Measurements from ENCODE around the gene CILP2. TPM values are rescaled to one million over a fixed set of nuclear protein-coding genes. Genes with fewer than 3 reads are reported as not detected.

Gene CILP2
- polyA plus RNA-seq, 1 donor = 0.09 TPM

GRCh38 chr19:19540064-19540714 lies 2.1 kb downstream of the CILP2 start:
- peak; percentile 57 to 73 for DNase-seq
- Histone ChIP-seq H3K4me1 (ENCODE audit: control insufficient read depth, insufficient read depth, low read length) (peaks cover 13% of the 10 kb centered on the region), H3K4me3 (ENCODE audit: low read length) (no peak overlapping the region), H3K27me3 (ENCODE audit: control insufficient read depth, insufficient read depth, low read length) (peaks cover 58% of the 10 kb centered on the region), H3K27ac (ENCODE audit: low read length) (no peak overlapping the region), H3K9me3 (ENCODE audit: control insufficient read depth, low read depth, low read length) (peaks cover 33% of the 10 kb centered on the region), H3K36me3 (ENCODE audit: control insufficient read depth, insufficient read depth, low read length) (no peaks in the 10 kb centered on the region)
- WGBS (ENCODE audit: insufficient coverage, low lambda C conversion rate) = no CpG with 5 or more reads among the region's 74 CpGs

GRCh38 chr19:19540715-19541515 lies 2.9 kb downstream of the CILP2 start:
- WGBS (ENCODE audit: insufficient coverage, low lambda C conversion rate) = no CpG with 5 or more reads among the region's 45 CpGs
- H3K27me3 ChIP-seq (ENCODE audit: control insufficient read depth, insufficient read depth, low read length) = peaks cover 58% of the 10 kb centered on the region
- H3K36me3 ChIP-seq (ENCODE audit: control insufficient read depth, insufficient read depth, low read length) = no peaks in the 10 kb centered on the region
- peaks cover 39% of the 10 kb centered on the region for H3K9me3 ChIP-seq (ENCODE audit: control insufficient read depth, low read depth, low read length)
- no peak overlapping the region for H3K27ac ChIP-seq (ENCODE audit: low read length)
- DNase-seq = peak in 1 of 2 donors; percentile 30
- H3K4me3 ChIP-seq (ENCODE audit: low read length) = no peak overlapping the region
- H3K4me1 ChIP-seq (ENCODE audit: control insufficient read depth, insufficient read depth, low read length) = peaks cover 13% of the 10 kb centered on the region

GRCh38 chr19:19541616-19542015 lies 3.6 kb downstream of the CILP2 start:
- WGBS (ENCODE audit: insufficient coverage, low lambda C conversion rate) = no CpG with 5 or more reads among the region's 16 CpGs
- peaks cover 57% of the 10 kb centered on the region for H3K27me3 ChIP-seq (ENCODE audit: control insufficient read depth, insufficient read depth, low read length)
- H3K4me1 ChIP-seq (ENCODE audit: control insufficient read depth, insufficient read depth, low read length) = peaks cover 13% of the 10 kb centered on the region
- no peaks in the 10 kb centered on the region for H3K36me3 ChIP-seq (ENCODE audit: control insufficient read depth, insufficient read depth, low read length)
- no peak overlapping the region for H3K4me3 ChIP-seq (ENCODE audit: low read length)
- H3K9me3 ChIP-seq (ENCODE audit: control insufficient read depth, low read depth, low read length) = peaks cover 39% of the 10 kb centered on the region
- H3K27ac ChIP-seq (ENCODE audit: low read length) = no peak overlapping the region
- DNase-seq = no peak

- no peaks in the 10 kb centered on the region for H3K36me3 ChIP-seq (ENCODE audit: control insufficient read depth, insufficient read depth, low read length)
- 100% methylated on average over 1 of the region's 12 CpGs for WGBS (ENCODE audit: insufficient coverage, low lambda C conversion rate)
- H3K27ac ChIP-seq (ENCODE audit: low read length) = no peak overlapping the region
- H3K4me3 ChIP-seq (ENCODE audit: low read length) = no peak overlapping the region
- H3K4me1 ChIP-seq (ENCODE audit: control insufficient read depth, insufficient read depth, low read length) = peaks cover 13% of the 10 kb centered on the region
- peaks cover 48% of the 10 kb centered on the region for H3K27me3 ChIP-seq (ENCODE audit: control insufficient read depth, insufficient read depth, low read length)
- peaks cover 39% of the 10 kb centered on the region for H3K9me3 ChIP-seq (ENCODE audit: control insufficient read depth, low read depth, low read length)
- no peak for DNase-seq
These were observed 4.4 kb downstream of the CILP2 start for GRCh38 chr19:19542507-19542906.

- peaks cover 13% of the 10 kb centered on the region for H3K4me1 ChIP-seq (ENCODE audit: control insufficient read depth, insufficient read depth, low read length)
- peaks cover 42% of the 10 kb centered on the region for H3K27me3 ChIP-seq (ENCODE audit: control insufficient read depth, insufficient read depth, low read length)
- no peak for DNase-seq
- no peak overlapping the region for H3K4me3 ChIP-seq (ENCODE audit: low read length)
- no peak overlapping the region for H3K27ac ChIP-seq (ENCODE audit: low read length)
- peaks cover 39% of the 10 kb centered on the region for H3K9me3 ChIP-seq (ENCODE audit: control insufficient read depth, low read depth, low read length)
- H3K36me3 ChIP-seq (ENCODE audit: control insufficient read depth, insufficient read depth, low read length) = no peaks in the 10 kb centered on the region
- WGBS (ENCODE audit: insufficient coverage, low lambda C conversion rate) = no CpG with 5 or more reads among the region's 13 CpGs
These were observed 5.0 kb downstream of the CILP2 start for GRCh38 chr19:19543101-19543500.

- peaks cover 39% of the 10 kb centered on the region for H3K9me3 ChIP-seq (ENCODE audit: control insufficient read depth, low read depth, low read length)
- H3K4me1 ChIP-seq (ENCODE audit: control insufficient read depth, insufficient read depth, low read length) = peaks cover 9% of the 10 kb centered on the region
- H3K4me3 ChIP-seq (ENCODE audit: low read length) = no peak overlapping the region
- no peak overlapping the region for H3K27ac ChIP-seq (ENCODE audit: low read length)
- H3K27me3 ChIP-seq (ENCODE audit: control insufficient read depth, insufficient read depth, low read length) = peaks cover 37% of the 10 kb centered on the region
- WGBS (ENCODE audit: insufficient coverage, low lambda C conversion rate) = no CpG with 5 or more reads among the region's 19 CpGs
- no peaks in the 10 kb centered on the region for H3K36me3 ChIP-seq (ENCODE audit: control insufficient read depth, insufficient read depth, low read length)
- no peak for DNase-seq
These were observed 5.6 kb downstream of the CILP2 start for GRCh38 chr19:19543640-19544039.

GRCh38 chr19:19544257-19544953 lies 6.3 kb downstream of the CILP2 start:
- Histone ChIP-seq H3K27ac (ENCODE audit: low read length) (no peak overlapping the region), H3K4me1 (ENCODE audit: control insufficient read depth, insufficient read depth, low read length) (peaks cover 7% of the 10 kb centered on the region), H3K36me3 (ENCODE audit: control insufficient read depth, insufficient read depth, low read length) (no peaks in the 10 kb centered on the region), H3K9me3 (ENCODE audit: control insufficient read depth, low read depth, low read length) (peaks cover 39% of the 10 kb centered on the region), H3K4me3 (ENCODE audit: low read length) (no peak overlapping the region), H3K27me3 (ENCODE audit: control insufficient read depth, insufficient read depth, low read length) (peaks cover 35% of the 10 kb centered on the region)
- WGBS (ENCODE audit: insufficient coverage, low lambda C conversion rate) = no CpG with 5 or more reads among the region's 75 CpGs
- no peak for DNase-seq

- Histone ChIP-seq H3K4me1 (ENCODE audit: control insufficient read depth, insufficient read depth, low read length) (peaks cover 7% of the 10 kb centered on the region), H3K27ac (ENCODE audit: low read length) (no peak overlapping the region), H3K36me3 (ENCODE audit: control insufficient read depth, insufficient read depth, low read length) (no peaks in the 10 kb centered on the region), H3K9me3 (ENCODE audit: control insufficient read depth, low read depth, low read length) (peaks cover 33% of the 10 kb centered on the region), H3K4me3 (ENCODE audit: low read length) (no peak overlapping the region), H3K27me3 (ENCODE audit: control insufficient read depth, insufficient read depth, low read length) (peaks cover 29% of the 10 kb centered on the region)
- no peak for DNase-seq
- no CpG with 5 or more reads among the region's 53 CpGs for WGBS (ENCODE audit: insufficient coverage, low lambda C conversion rate)
These were observed 7.0 kb downstream of the CILP2 start for GRCh38 chr19:19544954-19545591.

GRCh38 chr19:19545707-19546106 lies 7.6 kb downstream of the CILP2 start:
- Histone ChIP-seq H3K27me3 (ENCODE audit: control insufficient read depth, insufficient read depth, low read length) (peaks cover 23% of the 10 kb centered on the region), H3K27ac (ENCODE audit: low read length) (no peak overlapping the region), H3K4me1 (ENCODE audit: control insufficient read depth, insufficient read depth, low read length) (peaks cover 5% of the 10 kb centered on the region), H3K4me3 (ENCODE audit: low read length) (no peak overlapping the region), H3K9me3 (ENCODE audit: control insufficient read depth, low read depth, low read length) (peaks cover 28% of the 10 kb centered on the region), H3K36me3 (ENCODE audit: control insufficient read depth, insufficient read depth, low read length) (no peaks in the 10 kb centered on the region)
- no peak for DNase-seq
- WGBS (ENCODE audit: insufficient coverage, low lambda C conversion rate) = no CpG with 5 or more reads among the region's 23 CpGs

- H3K27ac ChIP-seq (ENCODE audit: low read length) = no peak overlapping the region
- DNase-seq = no peak
- WGBS (ENCODE audit: insufficient coverage, low lambda C conversion rate) = no CpG with 5 or more reads among the region's 19 CpGs
- no peaks in the 10 kb centered on the region for H3K4me1 ChIP-seq (ENCODE audit: control insufficient read depth, insufficient read depth, low read length)
- no peaks in the 10 kb centered on the region for H3K36me3 ChIP-seq (ENCODE audit: control insufficient read depth, insufficient read depth, low read length)
- H3K9me3 ChIP-seq (ENCODE audit: control insufficient read depth, low read depth, low read length) = peaks cover 21% of the 10 kb centered on the region
- H3K4me3 ChIP-seq (ENCODE audit: low read length) = no peak overlapping the region
- H3K27me3 ChIP-seq (ENCODE audit: control insufficient read depth, insufficient read depth, low read length) = peaks cover 13% of the 10 kb centered on the region
These were observed 8.7 kb downstream of the CILP2 start for GRCh38 chr19:19546751-19547162.
